Suprapubic skin (tissue), 4 donors: ENCODE results near the gene SIVA1.

Source experiments
- POLR2A ChIP-seq, 2 donors: fragments of 450-650 bp; IDR thresholded peaks; one replicate each; pipeline ENCODE4 v1.6.1; 2017; ENCODE audit warnings: antibody characterized with exemption in 2 of 2, mild to moderate bottlenecking in 2 of 2, moderate library complexity in 2 of 2
- POLR2AphosphoS5 ChIP-seq, 3 donors: sonication (generic); formaldehyde crosslinking; IDR thresholded peaks; one replicate each; pipeline ENCODE4 v1.6.1; 2017; ENCODE audit warnings: antibody characterized with exemption in 3 of 3
- TF ChIP-seq, protein P1 (sequence below), 2 donors: fragments of 200-600 bp in 1 of 2; fragments of 450-650 bp in 1 of 2; sonication (generic) in 1 of 2; IDR thresholded peaks; one replicate each; pipeline ENCODE4 v1.5.1; 2016 to 2019; ENCODE audit warnings: antibody characterized with exemption in 2 of 2, mild to moderate bottlenecking in 1 of 2, moderate library complexity in 1 of 2

DNA sequence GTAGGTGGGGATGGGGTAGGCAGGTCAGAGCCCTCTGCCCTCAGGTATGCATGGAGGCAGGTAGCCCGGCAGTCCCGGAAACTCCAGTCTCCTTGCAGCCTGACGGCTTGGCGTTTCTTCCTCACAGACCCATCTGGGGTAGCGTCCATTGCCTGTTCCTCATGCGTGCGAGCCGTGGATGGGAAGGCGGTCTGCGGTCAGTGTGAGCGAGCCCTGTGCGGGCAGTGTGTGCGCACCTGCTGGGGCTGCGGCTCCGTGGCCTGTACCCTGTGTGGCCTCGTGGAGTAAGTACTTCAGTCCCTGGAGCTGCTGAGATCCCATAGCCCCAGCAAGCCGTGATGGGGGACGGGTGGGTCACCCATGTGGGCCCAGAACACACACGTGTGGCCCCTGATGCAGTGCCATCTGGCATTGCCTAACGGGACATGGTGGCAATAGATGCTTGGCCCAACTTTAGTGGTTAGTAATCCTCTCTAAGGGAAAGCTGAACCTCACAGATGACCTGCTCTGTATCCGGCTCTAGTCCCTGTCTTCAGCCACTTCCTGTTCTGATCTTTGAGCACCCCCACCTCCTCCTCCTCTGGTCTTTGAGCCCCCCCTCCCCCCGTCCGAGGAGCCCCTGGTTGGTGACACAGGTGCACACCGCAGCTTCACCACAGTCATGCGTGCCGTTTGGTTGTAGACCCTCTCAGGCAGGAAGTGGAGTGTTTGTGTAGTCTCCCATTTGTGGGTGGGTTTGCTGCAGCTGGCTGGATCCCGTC, 3.7 kb downstream of the SIVA1 start:
- no peak for TF ChIP-seq POLR2AphosphoS5 (IDR thresholded peaks at IDR 0.05)
- TF ChIP-seq, protein P1, sequence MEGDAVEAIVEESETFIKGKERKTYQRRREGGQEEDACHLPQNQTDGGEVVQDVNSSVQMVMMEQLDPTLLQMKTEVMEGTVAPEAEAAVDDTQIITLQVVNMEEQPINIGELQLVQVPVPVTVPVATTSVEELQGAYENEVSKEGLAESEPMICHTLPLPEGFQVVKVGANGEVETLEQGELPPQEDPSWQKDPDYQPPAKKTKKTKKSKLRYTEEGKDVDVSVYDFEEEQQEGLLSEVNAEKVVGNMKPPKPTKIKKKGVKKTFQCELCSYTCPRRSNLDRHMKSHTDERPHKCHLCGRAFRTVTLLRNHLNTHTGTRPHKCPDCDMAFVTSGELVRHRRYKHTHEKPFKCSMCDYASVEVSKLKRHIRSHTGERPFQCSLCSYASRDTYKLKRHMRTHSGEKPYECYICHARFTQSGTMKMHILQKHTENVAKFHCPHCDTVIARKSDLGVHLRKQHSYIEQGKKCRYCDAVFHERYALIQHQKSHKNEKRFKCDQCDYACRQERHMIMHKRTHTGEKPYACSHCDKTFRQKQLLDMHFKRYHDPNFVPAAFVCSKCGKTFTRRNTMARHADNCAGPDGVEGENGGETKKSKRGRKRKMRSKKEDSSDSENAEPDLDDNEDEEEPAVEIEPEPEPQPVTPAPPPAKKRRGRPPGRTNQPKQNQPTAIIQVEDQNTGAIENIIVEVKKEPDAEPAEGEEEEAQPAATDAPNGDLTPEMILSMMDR (IDR thresholded peaks at IDR 0.05) = no peak
- TF ChIP-seq POLR2A (IDR thresholded peaks at IDR 0.05) = no peak
